HEK293 (cell line): ENCODE results near the gene PPHLN1.

Experiments used
- CTCF ChIA-PET: fragments of 350-600 bp; formaldehyde crosslinking; extraction: SDS; loops from one replicate; lab custom pipeline; 2021; ENCODE audit warnings: antibody characterized with exemption; lab: Yijun Ruan, JAX
- POLR2A ChIA-PET: fragments of 300-600 bp; formaldehyde crosslinking; extraction: SDS; loops from one replicate; lab custom pipeline; 2020; ENCODE audit warnings: antibody characterized with exemption, inconsistent platforms; lab: Yijun Ruan, JAX
- H3K27ac ChIP-seq: fragments of 200-500 bp; sonication (Bioruptor generic); 2 replicates; pipeline ENCODE4 v1.5.1; 2014; ENCODE audit warnings: low read depth, low read length, control low read depth, inconsistent platforms; ENCODE audit errors: extremely low read depth
- H3K36me3 ChIP-seq, 2 experiments: fragments of 200-500 bp in 1 of 2; sonication (Bioruptor generic) in 1 of 2; 1 replicate in 1 of 2; 2 replicates in 1 of 2; pipeline ENCODE4 v1.5.1; 2014 to 2017; ENCODE audit warnings: inconsistent platforms in 2 of 2, low read length in 2 of 2; ENCODE audit not compliant: control insufficient read depth in 2 of 2, insufficient read depth in 1 of 2
- H3K4me1 ChIP-seq: fragments of 200-500 bp; sonication (Bioruptor generic); 2 replicates; pipeline ENCODE4 v1.5.1; 2014; ENCODE audit warnings: mild to moderate bottlenecking, low read length, inconsistent platforms; ENCODE audit not compliant: control insufficient read depth, insufficient read depth
- H3K4me3 ChIP-seq: 2 replicates; pipeline ENCODE4 v1.5.1; 2011; ENCODE audit warnings: low read depth, mild to moderate bottlenecking, control low read depth, low read length, moderate library complexity
- H3K9me3 ChIP-seq: fragments of 200-500 bp; sonication (Bioruptor generic); 2 replicates; pipeline ENCODE4 v1.5.1; 2014; ENCODE audit warnings: low read depth, low read length, inconsistent platforms; ENCODE audit not compliant: control insufficient read depth, insufficient read depth
- PRDM10 ChIP-seq: fragments of 450-650 bp; formaldehyde crosslinking; IDR thresholded peaks from 2 replicates; pipeline ENCODE4 v1.5.1; 2016; ENCODE audit warnings: missing biosample characterization, missing genetic modification characterization
- SALL2 ChIP-seq: fragments of 450-650 bp; formaldehyde crosslinking; IDR thresholded peaks from 2 replicates; pipeline ENCODE4 v1.5.0; 2017; ENCODE audit warnings: missing biosample characterization, mild to moderate bottlenecking, missing genetic modification characterization, borderline replicate concordance
- SCRT1 ChIP-seq: fragments of 450-650 bp; formaldehyde crosslinking; IDR thresholded peaks from 2 replicates; pipeline ENCODE4 v1.5.1; 2016; ENCODE audit warnings: missing biosample characterization, missing genetic modification characterization, borderline replicate concordance
- SETDB1 ChIP-seq: IDR thresholded peaks from one replicate; pipeline ENCODE4 v1.6.1; 2017; ENCODE audit warnings: mild to moderate bottlenecking, low read length, moderate library complexity, mixed read lengths; ENCODE audit not compliant: insufficient read length
- YY2 ChIP-seq: fragments of 450-650 bp; formaldehyde crosslinking; IDR thresholded peaks from 2 replicates; pipeline ENCODE4 v1.5.1; 2016; ENCODE audit warnings: missing biosample characterization, missing genetic modification characterization
- ZBTB17 ChIP-seq: fragments of 450-650 bp; formaldehyde crosslinking; IDR thresholded peaks from 2 replicates; pipeline ENCODE4 v1.5.1; 2016; ENCODE audit warnings: missing biosample characterization, missing genetic modification characterization
- ZBTB20 ChIP-seq: fragments of 450-650 bp; formaldehyde crosslinking; IDR thresholded peaks from 2 replicates; pipeline ENCODE4 v1.5.1; 2016; ENCODE audit warnings: missing biosample characterization, missing genetic modification characterization
- ZEB2 ChIP-seq: fragments of 450-650 bp; formaldehyde crosslinking; IDR thresholded peaks from 2 replicates; pipeline ENCODE4 v1.5.1; 2016; ENCODE audit warnings: missing biosample characterization, missing genetic modification characterization
- ZFP3 ChIP-seq: fragments of 450-650 bp; formaldehyde crosslinking; IDR thresholded peaks from 2 replicates; pipeline ENCODE4 v1.5.1; 2016; ENCODE audit warnings: low read depth, missing biosample characterization, missing genetic modification characterization
- ZFP41 ChIP-seq: fragments of 450-650 bp; formaldehyde crosslinking; IDR thresholded peaks from 2 replicates; pipeline ENCODE4 v1.5.1; 2016; ENCODE audit warnings: missing biosample characterization, missing genetic modification characterization, borderline replicate concordance
- ZFP69B ChIP-seq: fragments of 450-650 bp; formaldehyde crosslinking; IDR thresholded peaks from 2 replicates; pipeline ENCODE4 v1.5.1; 2016; ENCODE audit warnings: missing biosample characterization, missing genetic modification characterization
- ZNF169 ChIP-seq: fragments of 450-650 bp; formaldehyde crosslinking; IDR thresholded peaks from 2 replicates; pipeline ENCODE4 v1.5.1; 2016; ENCODE audit warnings: missing biosample characterization, missing genetic modification characterization
- ZNF211 ChIP-seq: fragments of 450-650 bp; formaldehyde crosslinking; IDR thresholded peaks from 2 replicates; pipeline ENCODE4 v1.5.1; 2016; ENCODE audit warnings: low read depth, missing biosample characterization, missing genetic modification characterization
- ZNF214 ChIP-seq: fragments of 450-650 bp; formaldehyde crosslinking; IDR thresholded peaks from 2 replicates; pipeline ENCODE4 v1.5.1; 2017; ENCODE audit warnings: missing biosample characterization, mild to moderate bottlenecking, missing genetic modification characterization, borderline replicate concordance
- ZNF239 ChIP-seq: fragments of 450-650 bp; formaldehyde crosslinking; IDR thresholded peaks from 2 replicates; pipeline ENCODE4 v1.5.1; 2016; ENCODE audit warnings: missing biosample characterization, missing genetic modification characterization
- ZNF248 ChIP-seq: fragments of 450-650 bp; formaldehyde crosslinking; IDR thresholded peaks from 2 replicates; pipeline ENCODE4 v1.5.1; 2017; ENCODE audit warnings: missing biosample characterization, missing genetic modification characterization
- ZNF292 ChIP-seq: fragments of 450-650 bp; formaldehyde crosslinking; IDR thresholded peaks from 2 replicates; pipeline ENCODE4 v1.5.1; 2016; ENCODE audit warnings: low read depth, missing biosample characterization, missing genetic modification characterization, borderline replicate concordance
- ZNF335 ChIP-seq: fragments of 450-650 bp; formaldehyde crosslinking; conservative IDR thresholded peaks from 2 replicates; pipeline ENCODE4 v1.5.1; 2016; ENCODE audit warnings: missing biosample characterization, missing genetic modification characterization
- ZNF529 ChIP-seq: fragments of 450-650 bp; formaldehyde crosslinking; IDR thresholded peaks from 2 replicates; pipeline ENCODE4 v1.5.1; 2017; ENCODE audit warnings: missing genetic modification characterization, missing biosample characterization; ENCODE audit not compliant: insufficient replicate concordance
- ZNF654 ChIP-seq: fragments of 450-650 bp; formaldehyde crosslinking; IDR thresholded peaks from 2 replicates; pipeline ENCODE4 v1.5.1; 2016; ENCODE audit warnings: low read depth, missing biosample characterization, missing genetic modification characterization
- ZNF660 ChIP-seq: fragments of 450-650 bp; IDR thresholded peaks from 2 replicates; pipeline ENCODE4 v1.5.1; 2018; ENCODE audit warnings: missing biosample characterization, mild to moderate bottlenecking, missing genetic modification characterization
- ZNF670 ChIP-seq: fragments of 450-650 bp; formaldehyde crosslinking; IDR thresholded peaks from 2 replicates; pipeline ENCODE4 v1.5.1; 2016; ENCODE audit warnings: missing biosample characterization, missing genetic modification characterization, low read depth
- TF ChIP-seq, protein P1 (sequence below): fragments of 450-650 bp; formaldehyde crosslinking; IDR thresholded peaks from 2 replicates; pipeline ENCODE4 v1.5.1; 2016; ENCODE audit warnings: missing biosample characterization, missing genetic modification characterization
- TF ChIP-seq, protein P2 (sequence below): fragments of 450-650 bp; formaldehyde crosslinking; IDR thresholded peaks from 2 replicates; pipeline ENCODE4 v1.5.1; 2016; ENCODE audit warnings: missing biosample characterization, missing genetic modification characterization
- TF ChIP-seq, protein P3 (sequence below): fragments of 450-650 bp; formaldehyde crosslinking; IDR thresholded peaks from 2 replicates; pipeline ENCODE4 v1.5.0; 2017; ENCODE audit warnings: missing biosample characterization, missing genetic modification characterization, borderline replicate concordance

The PPHLN1 gene

DNA sequence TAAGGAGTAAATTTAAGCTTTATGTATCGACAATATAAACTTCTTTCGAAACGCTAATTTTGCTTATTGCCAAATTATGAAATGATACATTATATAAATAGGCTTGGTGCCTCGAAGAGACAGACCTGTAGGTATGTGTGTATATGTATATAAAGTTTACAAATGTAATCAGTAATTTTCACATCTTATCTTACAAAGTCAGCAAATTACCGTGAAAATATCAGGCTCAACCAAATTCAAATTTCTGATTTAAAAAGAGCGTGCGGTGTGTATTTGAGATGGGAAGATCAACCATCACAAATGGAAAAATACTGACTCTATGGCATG is 678 bp upstream of the PPHLN1 start:
- Histone ChIP-seq H3K9me3 (no peaks in the 10 kb centered on the region), H3K27ac (peak overlapping the region; percentile 84)
- TF ChIP-seq ZNF529 (tag by site-specific recombination) = no peak
- TF ChIP-seq ZNF239 (tag by site-specific recombination) = no peak
- TF ChIP-seq, protein P1, sequence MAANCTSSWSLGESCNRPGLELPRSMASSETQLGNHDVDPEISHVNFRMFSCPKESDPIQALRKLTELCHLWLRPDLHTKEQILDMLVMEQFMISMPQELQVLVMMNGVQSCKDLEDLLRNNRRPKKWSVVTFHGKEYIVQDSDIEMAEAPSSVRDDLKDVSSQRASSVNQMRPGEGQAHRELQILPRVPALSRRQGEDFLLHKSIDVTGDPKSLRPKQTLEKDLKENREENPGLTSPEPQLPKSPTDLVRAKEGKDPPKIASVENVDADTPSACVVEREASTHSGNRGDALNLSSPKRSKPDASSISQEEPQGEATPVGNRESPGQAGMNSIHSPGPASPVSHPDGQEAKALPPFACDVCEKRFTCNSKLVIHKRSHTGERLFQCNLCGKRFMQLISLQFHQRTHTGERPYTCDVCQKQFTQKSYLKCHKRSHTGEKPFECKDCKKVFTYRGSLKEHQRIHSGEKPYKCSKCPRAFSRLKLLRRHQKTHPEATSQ (tag by site-specific recombination) = no peak
- TF ChIP-seq ZNF670 (tag by site-specific recombination) = no peak
- TF ChIP-seq SCRT1 = no peak
- no peak for TF ChIP-seq ZNF211 (tag by site-specific recombination)
- TF ChIP-seq YY2 (tag by site-specific recombination) = no peak
- TF ChIP-seq ZFP3 (tag by site-specific recombination) = no peak
- no peak for TF ChIP-seq ZBTB17 (tag by site-specific recombination)
- TF ChIP-seq, all 188 proteins: peak for 0
- Histone ChIP-seq H3K4me1 (peaks cover 5% of the 10 kb centered on the region), H3K36me3 (peaks cover 16 to 32% of the 10 kb centered on the region in 2 experiments), H3K4me3 (peak overlapping the region; percentile 74)
- ChIA-PET CTCF (interaction anchor here (0.6 kb wide), 1 partner anchor 70 kb away, joined by 3 read pairs; no protein-coding TSS in a partner anchor), POLR2A (interaction anchor here (0.8 kb wide), 1 partner anchor 180 kb away, joined by 4 read pairs; no protein-coding TSS in a partner anchor)

GRCh38 chr12:42326541-42327226 is 717 bp downstream of the PPHLN1 start:
- Histone ChIP-seq H3K4me1 (peaks cover 5% of the 10 kb centered on the region), H3K36me3 (peaks cover 10 to 18% of the 10 kb centered on the region in 2 experiments), H3K27ac (peak overlapping the region; percentile 84), H3K9me3 (no peaks in the 10 kb centered on the region), H3K4me3 (peak overlapping the region; percentile 74)
- POLR2A ChIA-PET = interaction anchor here (0.9 kb wide), 1 partner anchor 89 kb away, joined by 5 read pairs; the partner anchor contains the start of gene YAF2
- CTCF ChIA-PET = no interaction called here
- TF ChIP-seq, protein P2, sequence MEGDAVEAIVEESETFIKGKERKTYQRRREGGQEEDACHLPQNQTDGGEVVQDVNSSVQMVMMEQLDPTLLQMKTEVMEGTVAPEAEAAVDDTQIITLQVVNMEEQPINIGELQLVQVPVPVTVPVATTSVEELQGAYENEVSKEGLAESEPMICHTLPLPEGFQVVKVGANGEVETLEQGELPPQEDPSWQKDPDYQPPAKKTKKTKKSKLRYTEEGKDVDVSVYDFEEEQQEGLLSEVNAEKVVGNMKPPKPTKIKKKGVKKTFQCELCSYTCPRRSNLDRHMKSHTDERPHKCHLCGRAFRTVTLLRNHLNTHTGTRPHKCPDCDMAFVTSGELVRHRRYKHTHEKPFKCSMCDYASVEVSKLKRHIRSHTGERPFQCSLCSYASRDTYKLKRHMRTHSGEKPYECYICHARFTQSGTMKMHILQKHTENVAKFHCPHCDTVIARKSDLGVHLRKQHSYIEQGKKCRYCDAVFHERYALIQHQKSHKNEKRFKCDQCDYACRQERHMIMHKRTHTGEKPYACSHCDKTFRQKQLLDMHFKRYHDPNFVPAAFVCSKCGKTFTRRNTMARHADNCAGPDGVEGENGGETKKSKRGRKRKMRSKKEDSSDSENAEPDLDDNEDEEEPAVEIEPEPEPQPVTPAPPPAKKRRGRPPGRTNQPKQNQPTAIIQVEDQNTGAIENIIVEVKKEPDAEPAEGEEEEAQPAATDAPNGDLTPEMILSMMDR = no peak
- no peak for TF ChIP-seq ZFP69B (tag by site-specific recombination)
- TF ChIP-seq, protein P3, sequence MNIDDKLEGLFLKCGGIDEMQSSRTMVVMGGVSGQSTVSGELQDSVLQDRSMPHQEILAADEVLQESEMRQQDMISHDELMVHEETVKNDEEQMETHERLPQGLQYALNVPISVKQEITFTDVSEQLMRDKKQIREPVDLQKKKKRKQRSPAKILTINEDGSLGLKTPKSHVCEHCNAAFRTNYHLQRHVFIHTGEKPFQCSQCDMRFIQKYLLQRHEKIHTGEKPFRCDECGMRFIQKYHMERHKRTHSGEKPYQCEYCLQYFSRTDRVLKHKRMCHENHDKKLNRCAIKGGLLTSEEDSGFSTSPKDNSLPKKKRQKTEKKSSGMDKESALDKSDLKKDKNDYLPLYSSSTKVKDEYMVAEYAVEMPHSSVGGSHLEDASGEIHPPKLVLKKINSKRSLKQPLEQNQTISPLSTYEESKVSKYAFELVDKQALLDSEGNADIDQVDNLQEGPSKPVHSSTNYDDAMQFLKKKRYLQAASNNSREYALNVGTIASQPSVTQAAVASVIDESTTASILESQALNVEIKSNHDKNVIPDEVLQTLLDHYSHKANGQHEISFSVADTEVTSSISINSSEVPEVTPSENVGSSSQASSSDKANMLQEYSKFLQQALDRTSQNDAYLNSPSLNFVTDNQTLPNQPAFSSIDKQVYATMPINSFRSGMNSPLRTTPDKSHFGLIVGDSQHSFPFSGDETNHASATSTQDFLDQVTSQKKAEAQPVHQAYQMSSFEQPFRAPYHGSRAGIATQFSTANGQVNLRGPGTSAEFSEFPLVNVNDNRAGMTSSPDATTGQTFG (tag by site-specific recombination) = no peak
- TF ChIP-seq ZEB2 (tag by site-specific recombination) = no peak
- no peak for TF ChIP-seq PRDM10 (tag by site-specific recombination)
- no peak for TF ChIP-seq SETDB1
- no peak for TF ChIP-seq ZNF654 (tag by site-specific recombination)
- TF ChIP-seq SALL2 (tag by site-specific recombination) = no peak
- TF ChIP-seq ZNF335 (tag by site-specific recombination) = peak; percentile 11; the same call in 1 of the 2 replicates
- TF ChIP-seq ZNF660 (tag by site-specific recombination) = no peak
- TF ChIP-seq ZNF214 = no peak
- no peak for TF ChIP-seq ZNF169 (tag by site-specific recombination)
- TF ChIP-seq ZNF292 (tag by site-specific recombination) = no peak
- no peak for TF ChIP-seq ZFP41 (tag by site-specific recombination)
- TF ChIP-seq ZNF248 (tag by site-specific recombination) = no peak
- TF ChIP-seq SCRT1 = no peak
- peak; percentile 96 for TF ChIP-seq ZBTB17 (tag by site-specific recombination)
- peak; percentile 49; the same call in 1 of the 2 replicates for TF ChIP-seq YY2 (tag by site-specific recombination)
- TF ChIP-seq ZBTB20 (tag by site-specific recombination) = no peak
